ENCODE measurements around the gene PIP5K1A.

DNA sequence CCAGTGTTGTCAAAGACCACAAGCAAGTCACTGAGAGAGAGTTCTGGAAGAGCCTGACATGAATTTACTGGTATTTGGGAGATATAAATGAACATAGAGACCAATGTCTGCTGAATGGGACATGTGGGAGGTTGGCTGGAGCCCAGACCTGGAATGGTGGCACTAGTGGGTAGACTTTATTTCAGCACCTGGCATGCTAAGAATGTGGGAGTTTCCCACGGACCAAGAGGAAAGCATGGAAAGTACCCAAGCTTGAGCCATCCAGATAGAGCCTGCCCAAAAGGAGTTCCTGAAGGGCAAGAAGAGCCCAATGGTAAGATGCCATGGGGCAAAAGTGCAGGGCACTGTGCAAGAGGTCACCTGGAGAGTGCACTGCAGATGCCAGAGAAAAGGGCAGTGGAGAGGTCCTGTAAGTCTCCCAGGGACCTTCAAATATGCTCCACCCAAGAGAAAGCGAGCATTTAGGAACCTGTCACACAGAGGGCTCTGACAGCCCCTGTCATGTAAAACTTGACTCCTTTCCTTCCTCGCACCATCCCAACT, 75.6 kb downstream of the PIP5K1A start:
- TF ChIP-seq POLR2A (IDR thresholded peaks at IDR 0.05) = no peak
- TF ChIP-seq, protein P1, sequence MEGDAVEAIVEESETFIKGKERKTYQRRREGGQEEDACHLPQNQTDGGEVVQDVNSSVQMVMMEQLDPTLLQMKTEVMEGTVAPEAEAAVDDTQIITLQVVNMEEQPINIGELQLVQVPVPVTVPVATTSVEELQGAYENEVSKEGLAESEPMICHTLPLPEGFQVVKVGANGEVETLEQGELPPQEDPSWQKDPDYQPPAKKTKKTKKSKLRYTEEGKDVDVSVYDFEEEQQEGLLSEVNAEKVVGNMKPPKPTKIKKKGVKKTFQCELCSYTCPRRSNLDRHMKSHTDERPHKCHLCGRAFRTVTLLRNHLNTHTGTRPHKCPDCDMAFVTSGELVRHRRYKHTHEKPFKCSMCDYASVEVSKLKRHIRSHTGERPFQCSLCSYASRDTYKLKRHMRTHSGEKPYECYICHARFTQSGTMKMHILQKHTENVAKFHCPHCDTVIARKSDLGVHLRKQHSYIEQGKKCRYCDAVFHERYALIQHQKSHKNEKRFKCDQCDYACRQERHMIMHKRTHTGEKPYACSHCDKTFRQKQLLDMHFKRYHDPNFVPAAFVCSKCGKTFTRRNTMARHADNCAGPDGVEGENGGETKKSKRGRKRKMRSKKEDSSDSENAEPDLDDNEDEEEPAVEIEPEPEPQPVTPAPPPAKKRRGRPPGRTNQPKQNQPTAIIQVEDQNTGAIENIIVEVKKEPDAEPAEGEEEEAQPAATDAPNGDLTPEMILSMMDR (IDR thresholded peaks at IDR 0.05) = no peak
- TF ChIP-seq EP300 (IDR thresholded peaks at IDR 0.05; ENCODE audit: low read depth) = no peak
- no peak for TF ChIP-seq POLR2AphosphoS5 (IDR thresholded peaks at IDR 0.05)
